Measurements from ENCODE around the gene SMG6. TPM values are rescaled to one million over a fixed set of nuclear protein-coding genes. Genes with fewer than 3 reads are reported as not detected.

SMG6 gene
- total RNA-seq, 3 donors from 2014 or later = 27.9 to 36.1 (median 30.7) TPM

DNA sequence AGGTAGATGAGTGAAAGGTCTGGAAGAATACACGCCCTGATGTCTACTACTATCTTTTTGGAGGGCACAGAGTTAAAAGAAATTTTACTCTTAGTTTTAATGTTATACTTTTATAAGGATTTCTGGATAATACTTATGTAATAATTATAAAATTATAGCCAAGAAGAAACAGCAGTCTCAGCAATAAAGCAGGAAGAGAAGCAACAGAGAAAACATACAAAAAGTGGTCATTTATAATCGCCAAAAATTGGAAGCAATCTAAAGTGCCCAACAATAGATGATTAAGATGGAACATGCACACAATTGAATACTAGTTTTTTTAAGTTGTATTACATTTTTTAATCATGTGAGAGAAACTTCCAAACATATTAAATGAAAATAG is 64.4 kb downstream of the SMG6 start:
- DNase-seq = no peak
- no peak for ATAC-seq
- H3K27me3 Mint-ChIP-seq (ENCODE audit: low read depth) = no peaks in the 10 kb centered on the region
- H3K9me3 Mint-ChIP-seq = no peaks in the 10 kb centered on the region
- peaks cover 18% of the 10 kb centered on the region for H3K4me1 Mint-ChIP-seq (ENCODE audit: low read depth)
- peaks cover 44% of the 10 kb centered on the region for H3K36me3 Mint-ChIP-seq (ENCODE audit: insufficient read depth)
- H3K4me3 Mint-ChIP-seq = no peak overlapping the region

DNA sequence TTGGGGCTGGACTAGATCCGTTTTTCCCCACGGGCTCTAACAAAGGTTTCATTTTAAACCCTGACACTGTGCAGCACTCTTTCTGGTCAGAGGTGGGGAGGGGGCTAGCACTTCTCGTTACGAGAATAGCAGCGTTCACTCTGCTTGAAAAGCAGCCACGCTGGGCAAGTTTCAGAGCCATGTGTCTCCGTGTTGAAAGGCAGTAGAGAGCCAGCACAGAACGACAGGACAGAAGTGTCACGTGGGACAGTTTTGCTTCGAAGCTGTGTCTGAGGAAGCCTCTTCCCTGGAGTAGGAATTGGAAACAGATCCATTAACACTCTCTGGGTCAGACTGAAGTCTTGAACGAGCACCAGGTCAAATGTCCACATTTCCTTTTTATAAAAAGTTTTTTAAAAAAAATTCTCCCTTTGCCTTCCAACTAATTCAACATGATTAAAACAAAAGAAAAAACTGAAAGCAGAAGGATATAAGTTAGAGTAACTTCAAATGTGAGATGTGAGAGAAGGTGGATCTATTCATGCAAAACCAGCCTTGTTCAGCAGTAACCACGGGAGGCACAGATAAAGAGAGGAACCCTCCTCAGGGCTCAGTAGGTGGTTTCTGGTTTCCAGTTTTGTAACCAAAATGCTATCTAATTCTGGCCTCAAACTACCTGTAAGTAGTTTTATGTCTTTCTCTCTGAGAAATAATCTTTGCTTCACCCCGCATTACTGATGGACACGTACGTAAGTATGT is 65.0 kb downstream of the SMG6 start:
- peaks cover 16% of the 10 kb centered on the region for H3K4me1 Mint-ChIP-seq (ENCODE audit: low read depth)
- H3K27me3 Mint-ChIP-seq (ENCODE audit: low read depth) = no peaks in the 10 kb centered on the region
- DNase-seq = no peak
- no peak for ATAC-seq
- peaks cover 38% of the 10 kb centered on the region for H3K36me3 Mint-ChIP-seq (ENCODE audit: insufficient read depth)
- no peak overlapping the region for H3K4me3 Mint-ChIP-seq
- no peaks in the 10 kb centered on the region for H3K9me3 Mint-ChIP-seq

DNA sequence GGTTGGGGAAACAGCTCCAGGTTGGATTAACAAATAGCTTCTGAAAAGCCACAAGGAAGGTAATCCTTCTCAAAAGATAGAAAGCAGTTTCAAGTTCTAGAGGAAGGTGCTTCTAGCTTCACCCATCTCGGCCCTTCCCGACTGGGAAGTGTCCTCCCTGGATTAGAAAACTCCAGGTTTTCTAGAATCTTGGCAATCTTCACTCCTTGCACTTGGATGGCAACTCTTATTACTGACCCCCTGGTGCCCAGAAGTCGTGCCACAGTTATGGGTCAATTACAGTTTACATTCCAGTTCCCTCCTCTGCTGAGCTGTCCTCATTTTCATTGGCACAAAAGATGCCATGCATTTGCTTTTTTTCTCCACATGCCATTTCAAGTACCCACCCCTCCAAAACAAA is 65.6 kb downstream of the SMG6 start:
- Mint-ChIP-seq H3K36me3 (ENCODE audit: insufficient read depth) (peaks cover 36% of the 10 kb centered on the region), H3K4me1 (ENCODE audit: low read depth) (peaks cover 16% of the 10 kb centered on the region), H3K9me3 (no peaks in the 10 kb centered on the region), H3K27me3 (ENCODE audit: low read depth) (no peaks in the 10 kb centered on the region), H3K4me3 (no peak overlapping the region)
- ATAC-seq (no peak), DNase-seq (no peak)

DNA sequence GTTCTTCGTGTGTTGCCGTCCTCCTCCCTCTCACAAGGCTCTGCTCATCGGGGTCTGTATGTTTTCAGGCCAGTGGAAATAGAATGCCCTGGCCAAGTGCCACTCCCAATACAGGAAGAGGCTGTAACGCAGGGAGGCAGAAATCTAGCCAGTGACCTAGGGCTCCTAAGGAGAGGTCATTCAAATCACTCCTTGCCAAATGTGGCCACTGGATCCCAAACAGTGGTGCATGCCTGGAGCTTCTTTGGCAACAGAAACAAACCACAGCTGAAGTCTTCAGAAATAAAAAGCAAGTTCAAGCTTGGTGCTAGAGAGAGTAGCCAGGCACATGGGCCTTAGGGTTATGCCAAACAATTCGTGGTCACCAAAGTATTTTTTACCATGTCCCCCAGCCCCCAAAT is 66.1 kb downstream of the SMG6 start:
- ATAC-seq = no peak
- H3K4me3 Mint-ChIP-seq = no peak overlapping the region
- DNase-seq = no peak
- H3K36me3 Mint-ChIP-seq (ENCODE audit: insufficient read depth) = peaks cover 36% of the 10 kb centered on the region
- peaks cover 16% of the 10 kb centered on the region for H3K4me1 Mint-ChIP-seq (ENCODE audit: low read depth)
- H3K9me3 Mint-ChIP-seq = no peaks in the 10 kb centered on the region
- H3K27me3 Mint-ChIP-seq (ENCODE audit: low read depth) = no peaks in the 10 kb centered on the region

DNA sequence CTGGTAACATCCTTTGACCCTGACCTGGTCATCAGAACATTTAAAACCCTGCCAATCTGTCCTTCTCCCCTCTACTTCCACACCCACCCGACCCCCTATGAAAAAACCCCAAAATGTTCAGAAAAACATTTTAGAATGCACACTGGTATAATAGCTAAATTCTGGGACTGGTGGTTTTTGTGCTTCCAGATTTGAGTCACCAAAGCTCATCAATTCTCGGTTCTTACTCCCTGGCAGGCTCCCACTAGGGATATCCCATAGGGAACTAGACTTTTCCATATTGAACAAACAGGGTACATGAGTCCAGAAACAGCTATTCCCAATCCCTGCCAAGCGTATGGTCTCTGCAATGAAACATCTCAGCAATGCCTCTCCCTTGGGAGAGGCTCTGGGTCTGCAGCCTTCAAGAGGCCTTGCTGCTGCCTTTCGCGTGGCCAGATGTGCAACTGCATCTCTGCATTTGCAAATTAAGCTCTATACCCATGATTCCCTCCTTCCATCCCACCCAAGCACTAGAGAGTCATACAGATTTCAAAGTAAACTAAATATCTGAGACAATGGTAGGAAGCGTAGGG is 67.7 kb downstream of the SMG6 start:
- Mint-ChIP-seq H3K27me3 (ENCODE audit: low read depth) (no peaks in the 10 kb centered on the region), H3K36me3 (ENCODE audit: insufficient read depth) (peaks cover 32% of the 10 kb centered on the region), H3K4me3 (no peak overlapping the region), H3K4me1 (ENCODE audit: low read depth) (peaks cover 18% of the 10 kb centered on the region), H3K9me3 (no peaks in the 10 kb centered on the region)
- ATAC-seq (no peak), DNase-seq (no peak)

DNA sequence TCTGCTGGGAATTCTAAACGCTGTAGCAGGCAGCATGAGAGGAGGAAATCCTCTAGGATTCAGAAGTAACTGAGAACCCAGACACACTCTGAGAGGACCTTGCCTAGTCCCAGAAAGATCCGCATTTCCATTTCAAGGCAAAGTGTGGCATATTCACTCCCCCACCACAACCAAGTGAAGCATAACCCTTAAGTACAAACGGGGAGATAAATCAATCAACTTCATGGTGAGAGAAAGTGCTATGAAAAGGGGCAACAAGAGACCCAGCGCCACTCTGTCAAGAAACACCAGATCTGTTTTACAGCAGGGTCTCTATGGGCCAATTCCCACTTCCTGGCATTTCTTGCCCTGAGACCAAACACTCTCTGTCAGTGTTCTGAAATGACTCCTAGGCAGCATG is 68.3 kb downstream of the SMG6 start:
- H3K9me3 Mint-ChIP-seq = no peaks in the 10 kb centered on the region
- DNase-seq = no peak
- peaks cover 18% of the 10 kb centered on the region for H3K4me1 Mint-ChIP-seq (ENCODE audit: low read depth)

DNA sequence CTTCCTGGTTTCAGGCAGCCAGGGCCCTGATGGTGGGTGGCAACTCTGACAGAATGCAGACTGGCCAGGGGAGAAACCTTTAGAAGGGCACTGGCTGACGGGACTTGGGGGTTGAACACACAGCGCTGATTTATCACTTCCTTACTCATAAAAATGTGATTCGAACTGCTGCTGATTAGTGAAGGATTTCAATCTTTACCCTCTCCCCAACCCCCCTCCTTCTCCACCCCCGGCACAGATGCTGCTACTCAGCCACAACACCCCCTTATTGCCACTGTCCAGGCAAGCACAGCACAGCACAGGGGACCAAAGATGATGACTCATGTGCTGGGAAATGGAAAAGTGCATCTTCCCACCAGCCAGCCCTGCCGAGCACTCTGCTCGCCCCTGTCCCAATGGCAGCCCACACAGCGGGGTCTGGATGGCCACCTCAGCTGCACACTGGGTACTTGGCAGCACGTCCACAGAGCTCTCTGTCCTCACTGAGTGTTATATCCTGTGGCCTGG is 70.1 kb downstream of the SMG6 start:
- H3K9me3 Mint-ChIP-seq = no peaks in the 10 kb centered on the region
- H3K4me1 Mint-ChIP-seq (ENCODE audit: low read depth) = peaks cover 14% of the 10 kb centered on the region
- DNase-seq (no peak), ATAC-seq (no peak)
- H3K4me3 Mint-ChIP-seq = no peak overlapping the region
- H3K36me3 Mint-ChIP-seq (ENCODE audit: insufficient read depth) = peaks cover 35% of the 10 kb centered on the region
- no peaks in the 10 kb centered on the region for H3K27me3 Mint-ChIP-seq (ENCODE audit: low read depth)

More for the DNA sequence above, 68.3 kb downstream of the SMG6 start:
- Mint-ChIP-seq H3K36me3 (ENCODE audit: insufficient read depth) (peaks cover 32% of the 10 kb centered on the region), H3K4me3 (no peak overlapping the region), H3K27me3 (ENCODE audit: low read depth) (no peaks in the 10 kb centered on the region)
- ATAC-seq = no peak

DNA sequence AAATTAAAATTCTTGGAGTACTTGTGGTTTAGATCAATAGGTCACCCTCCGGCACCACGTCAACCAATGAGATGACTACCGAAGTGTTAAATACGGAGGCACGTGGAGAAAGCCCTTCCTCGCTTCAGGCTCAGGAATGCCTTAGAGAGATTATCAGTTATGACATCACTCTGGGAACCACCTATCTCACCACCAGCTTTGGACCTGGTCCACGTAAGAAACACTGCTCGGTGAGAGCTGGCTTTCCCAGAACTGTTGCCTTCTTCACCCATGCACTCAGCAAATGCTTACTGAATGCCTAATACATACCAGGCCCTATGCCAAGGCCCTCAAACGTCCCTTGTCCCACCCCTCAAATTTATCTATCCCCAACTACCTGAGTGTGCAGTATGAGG is 71.3 kb downstream of the SMG6 start:
- ATAC-seq (no peak), DNase-seq (no peak)
- H3K9me3 Mint-ChIP-seq = no peaks in the 10 kb centered on the region
- peaks cover 34% of the 10 kb centered on the region for H3K36me3 Mint-ChIP-seq (ENCODE audit: insufficient read depth)
- H3K4me1 Mint-ChIP-seq (ENCODE audit: low read depth) = peaks cover 14% of the 10 kb centered on the region
- H3K27me3 Mint-ChIP-seq (ENCODE audit: low read depth) = no peaks in the 10 kb centered on the region
- no peak overlapping the region for H3K4me3 Mint-ChIP-seq

DNA sequence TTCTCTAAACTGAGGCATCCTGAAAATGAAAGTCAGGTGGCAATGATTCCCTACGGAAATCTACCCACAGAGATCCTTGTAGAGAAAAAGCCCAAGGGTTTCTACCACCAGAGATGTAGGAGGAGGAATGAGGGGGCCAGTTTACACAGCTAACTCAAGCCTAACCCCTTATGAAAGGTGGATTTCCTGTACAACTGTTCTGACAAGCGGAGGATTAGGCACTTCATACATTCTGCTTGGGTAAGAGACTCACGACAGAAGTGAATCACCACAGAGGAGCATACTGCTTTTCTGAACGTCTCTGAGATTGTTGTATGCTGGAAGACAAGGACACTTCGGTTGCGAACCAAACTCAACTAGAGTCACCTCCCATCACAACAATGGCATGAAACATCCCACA is 72.7 kb downstream of the SMG6 start:
- DNase-seq (no peak), ATAC-seq (peak; percentile 65 to 67)
- H3K4me1 Mint-ChIP-seq (ENCODE audit: low read depth) = peaks cover 14% of the 10 kb centered on the region
- H3K27me3 Mint-ChIP-seq (ENCODE audit: low read depth) = no peaks in the 10 kb centered on the region
- peaks cover 35% of the 10 kb centered on the region for H3K36me3 Mint-ChIP-seq (ENCODE audit: insufficient read depth)
- no peak overlapping the region for H3K4me3 Mint-ChIP-seq
- no peaks in the 10 kb centered on the region for H3K9me3 Mint-ChIP-seq

DNA sequence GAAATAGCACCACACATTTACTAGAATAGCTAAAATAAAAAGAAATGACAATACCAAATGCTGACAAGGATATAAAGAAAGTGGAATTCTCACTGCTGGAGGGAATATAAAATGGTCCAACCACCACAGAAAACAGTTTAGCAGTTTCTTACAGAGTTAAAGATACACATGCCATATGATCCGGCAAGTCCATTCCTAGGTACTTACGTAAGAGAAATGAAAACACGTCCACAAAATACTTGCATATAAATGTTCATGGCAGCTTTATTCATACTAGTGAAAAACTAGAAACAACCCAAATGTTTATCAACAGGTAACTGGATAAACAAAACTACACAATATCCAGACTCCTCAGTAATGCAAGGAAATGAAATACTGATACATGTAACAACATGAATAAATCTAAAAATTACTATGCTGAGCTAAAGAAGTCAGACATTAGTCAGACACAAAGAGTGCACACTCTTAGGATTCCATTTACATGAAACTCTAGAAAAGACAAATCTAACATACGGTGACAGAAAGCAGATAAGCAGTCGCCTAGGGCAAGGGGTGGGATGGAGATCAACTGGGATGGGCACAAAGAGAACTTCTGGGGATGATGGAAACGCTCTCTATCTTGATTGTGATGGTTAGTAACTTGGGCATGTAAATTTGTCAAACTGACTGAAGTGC is 76.4 kb downstream of the SMG6 start:
- DNase-seq (no peak), ATAC-seq (no peak)
- Mint-ChIP-seq H3K4me1 (ENCODE audit: low read depth) (peaks cover 41% of the 10 kb centered on the region), H3K9me3 (no peaks in the 10 kb centered on the region), H3K27me3 (ENCODE audit: low read depth) (no peaks in the 10 kb centered on the region), H3K4me3 (no peak overlapping the region), H3K36me3 (ENCODE audit: insufficient read depth) (peaks cover 18% of the 10 kb centered on the region)

DNA sequence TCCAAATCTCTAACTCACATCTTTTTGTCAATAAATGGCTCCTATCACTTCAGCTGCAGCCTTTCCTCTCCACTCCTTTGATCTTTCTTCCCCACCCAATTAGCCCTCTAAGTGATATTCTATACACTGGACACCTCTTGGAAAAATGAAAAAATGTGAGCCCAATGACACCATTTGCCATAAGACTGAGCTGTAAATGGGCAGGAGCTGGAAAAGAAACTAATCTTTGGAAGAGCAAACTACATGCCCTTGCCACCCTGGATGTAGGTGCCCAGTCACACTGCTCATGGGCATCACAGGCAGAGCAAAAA is 80.0 kb downstream of the SMG6 start:
- Mint-ChIP-seq H3K36me3 (ENCODE audit: insufficient read depth) (peaks cover 8% of the 10 kb centered on the region), H3K9me3 (no peaks in the 10 kb centered on the region), H3K4me1 (ENCODE audit: low read depth) (peaks cover 35% of the 10 kb centered on the region), H3K4me3 (no peak overlapping the region), H3K27me3 (ENCODE audit: low read depth) (no peaks in the 10 kb centered on the region)
- no peak for ATAC-seq
- DNase-seq = no peak

DNA sequence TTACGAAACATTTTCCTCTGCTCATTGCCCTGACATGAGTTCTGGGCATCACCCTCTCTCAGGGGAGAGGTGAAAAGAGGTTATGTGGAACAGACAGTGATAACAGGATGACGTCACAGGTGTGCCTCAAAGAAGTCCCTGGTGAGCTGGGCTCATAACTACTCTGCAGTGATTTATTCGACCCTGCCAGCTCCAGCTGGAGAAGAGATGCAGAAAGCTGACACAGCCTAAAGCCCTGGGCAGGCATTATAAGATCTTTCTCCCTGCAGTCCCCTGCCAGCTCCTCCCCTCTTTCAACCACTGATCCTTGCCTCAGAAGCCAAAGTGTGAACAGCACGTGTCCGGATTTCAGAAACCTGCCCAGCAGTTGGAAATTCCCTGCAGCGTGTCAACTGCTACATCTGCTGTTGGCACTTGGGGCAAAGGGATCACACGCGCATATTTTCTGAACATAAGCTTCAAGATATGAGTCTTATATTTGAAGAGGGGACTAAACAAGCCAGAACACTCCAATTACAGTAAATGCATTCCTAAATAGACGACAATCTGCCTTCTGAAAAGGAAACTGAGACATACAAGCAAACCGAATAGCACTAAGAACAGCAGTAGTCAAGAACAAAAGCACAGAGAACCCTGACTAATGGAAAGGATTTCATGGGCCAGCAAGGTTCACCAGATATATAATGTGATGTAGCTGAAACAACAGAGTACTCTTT is 80.5 kb downstream of the SMG6 start:
- H3K4me3 Mint-ChIP-seq = peak overlapping the region; percentile 67
- H3K4me1 Mint-ChIP-seq (ENCODE audit: low read depth) = peaks cover 37% of the 10 kb centered on the region
- H3K36me3 Mint-ChIP-seq (ENCODE audit: insufficient read depth) = peaks cover 10% of the 10 kb centered on the region
- H3K27me3 Mint-ChIP-seq (ENCODE audit: low read depth) = no peaks in the 10 kb centered on the region
- DNase-seq (peak; percentile 35), ATAC-seq (peak; percentile 85 to 90)
- no peaks in the 10 kb centered on the region for H3K9me3 Mint-ChIP-seq

DNA sequence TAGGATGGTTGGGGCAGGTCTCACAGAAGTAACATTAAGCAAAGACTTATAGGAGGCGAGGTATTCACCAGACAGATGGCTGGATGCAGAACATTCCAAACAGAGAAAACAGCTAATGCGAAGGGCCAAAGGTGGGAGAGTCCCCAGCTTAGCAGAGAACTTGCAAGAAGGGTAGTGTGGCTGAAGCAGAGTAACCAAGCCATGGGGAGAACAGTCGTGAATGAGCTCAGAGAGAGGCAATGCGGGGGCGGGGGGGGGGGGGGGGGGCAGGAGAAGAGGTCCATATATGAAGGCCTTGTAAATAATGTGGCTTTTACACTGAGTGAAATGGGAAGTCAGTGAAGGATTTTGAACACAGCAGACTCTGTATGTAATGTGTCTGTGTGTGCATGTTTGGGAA is 81.3 kb downstream of the SMG6 start:
- DNase-seq (no peak), ATAC-seq (no peak)
- Mint-ChIP-seq H3K27me3 (ENCODE audit: low read depth) (no peaks in the 10 kb centered on the region), H3K36me3 (ENCODE audit: insufficient read depth) (peaks cover 9% of the 10 kb centered on the region), H3K4me3 (no peak overlapping the region), H3K4me1 (ENCODE audit: low read depth) (peaks cover 37% of the 10 kb centered on the region), H3K9me3 (no peaks in the 10 kb centered on the region)

DNA sequence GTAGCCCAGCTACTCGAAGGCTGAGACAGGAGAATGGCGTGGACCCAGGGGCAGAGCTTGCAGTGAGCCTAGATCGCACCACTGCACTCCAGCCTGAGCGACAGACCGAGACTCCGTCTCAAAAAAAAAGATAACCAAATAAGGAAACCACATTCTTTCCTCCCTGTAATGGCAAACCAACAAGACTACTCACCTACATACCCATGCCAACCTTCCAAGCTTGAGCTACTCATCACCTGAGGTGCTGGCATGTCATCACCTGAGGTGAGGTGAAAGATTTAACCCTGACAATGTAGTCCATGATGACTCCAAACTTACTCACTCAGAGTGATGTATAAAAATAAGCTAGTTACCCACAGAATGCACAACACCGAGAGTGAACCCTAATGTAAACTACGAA is 85.2 kb downstream of the SMG6 start:
- ATAC-seq (no peak), DNase-seq (no peak)
- no peak overlapping the region for H3K4me3 Mint-ChIP-seq
- no peaks in the 10 kb centered on the region for H3K27me3 Mint-ChIP-seq (ENCODE audit: low read depth)
- peaks cover 50% of the 10 kb centered on the region for H3K4me1 Mint-ChIP-seq (ENCODE audit: low read depth)
- H3K9me3 Mint-ChIP-seq = no peaks in the 10 kb centered on the region
- peaks cover 5% of the 10 kb centered on the region for H3K36me3 Mint-ChIP-seq (ENCODE audit: insufficient read depth)
